Retina (tissue), 1 donor: Measurements from ENCODE around the gene MAML3.

Source experiments
- DNase-seq: peaks from one replicate; pipeline ENCODE4 v3.0.0-alpha.2; 2016

Gene MAML3

DNA sequence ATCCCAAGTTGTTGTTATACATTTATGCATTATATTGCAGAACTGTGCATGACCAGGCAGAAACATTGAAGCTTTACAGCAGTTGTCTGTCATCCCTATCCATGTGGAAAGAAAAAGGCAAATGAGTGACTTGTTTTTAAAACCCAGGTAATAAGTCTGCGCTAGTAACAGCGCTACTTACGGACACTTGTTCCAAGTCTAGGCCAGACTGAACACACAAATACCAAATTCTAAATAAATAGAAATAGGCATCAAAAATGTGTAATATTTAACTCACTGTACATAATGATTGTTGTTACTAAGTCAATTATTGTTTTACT, 548 bp upstream of the MAML3 start:
- no peak for DNase-seq

DNA sequence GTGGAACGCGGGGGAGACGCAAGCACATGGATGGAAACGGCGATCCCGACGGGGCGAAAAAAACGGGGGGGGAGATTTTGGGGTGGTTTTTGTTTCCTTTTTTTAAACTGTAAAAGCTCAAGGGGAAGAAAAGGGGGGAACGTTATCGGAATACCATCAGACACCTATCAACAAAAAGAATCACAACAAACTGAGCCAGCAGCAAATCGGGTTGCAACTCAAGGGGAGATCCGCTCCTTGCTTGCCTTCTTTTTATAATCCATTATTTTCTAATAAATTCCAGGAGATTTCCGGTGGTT, 616 bp downstream of the MAML3 start:
- DNase-seq: no peak

DNA sequence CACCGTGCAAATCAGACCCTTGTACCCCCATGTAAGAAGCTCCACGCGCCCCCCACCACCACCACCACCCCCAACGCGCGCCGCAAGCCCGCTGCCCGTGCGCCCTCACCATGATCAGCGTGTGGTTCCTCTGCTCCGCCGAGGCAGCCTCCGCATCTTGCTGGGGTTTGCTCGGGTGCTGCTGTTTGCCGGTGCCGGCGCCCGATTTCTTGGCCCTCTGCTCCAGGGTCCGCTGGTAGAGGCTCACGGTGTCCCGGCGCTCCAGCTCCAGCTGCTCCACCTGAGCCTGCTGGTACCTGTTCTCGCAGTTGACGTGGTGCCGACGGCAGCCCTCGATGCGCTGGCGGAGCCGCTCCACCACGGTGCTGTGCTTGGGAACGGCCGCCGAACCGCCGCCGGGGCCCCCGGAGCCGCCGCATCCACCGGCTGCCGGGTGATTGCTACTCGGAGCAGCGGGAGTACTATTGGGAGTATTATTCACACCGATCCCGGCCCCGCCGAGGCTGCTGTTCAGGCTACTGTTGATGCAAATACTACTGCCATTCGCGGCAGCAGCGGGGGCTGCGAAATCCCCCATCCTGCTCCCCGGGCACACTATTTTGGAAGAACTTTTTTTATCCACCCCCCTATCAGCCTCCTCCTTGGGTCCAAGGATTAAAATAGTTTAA, 1.1 kb downstream of the MAML3 start:
- peak; percentile 87 for DNase-seq

DNA sequence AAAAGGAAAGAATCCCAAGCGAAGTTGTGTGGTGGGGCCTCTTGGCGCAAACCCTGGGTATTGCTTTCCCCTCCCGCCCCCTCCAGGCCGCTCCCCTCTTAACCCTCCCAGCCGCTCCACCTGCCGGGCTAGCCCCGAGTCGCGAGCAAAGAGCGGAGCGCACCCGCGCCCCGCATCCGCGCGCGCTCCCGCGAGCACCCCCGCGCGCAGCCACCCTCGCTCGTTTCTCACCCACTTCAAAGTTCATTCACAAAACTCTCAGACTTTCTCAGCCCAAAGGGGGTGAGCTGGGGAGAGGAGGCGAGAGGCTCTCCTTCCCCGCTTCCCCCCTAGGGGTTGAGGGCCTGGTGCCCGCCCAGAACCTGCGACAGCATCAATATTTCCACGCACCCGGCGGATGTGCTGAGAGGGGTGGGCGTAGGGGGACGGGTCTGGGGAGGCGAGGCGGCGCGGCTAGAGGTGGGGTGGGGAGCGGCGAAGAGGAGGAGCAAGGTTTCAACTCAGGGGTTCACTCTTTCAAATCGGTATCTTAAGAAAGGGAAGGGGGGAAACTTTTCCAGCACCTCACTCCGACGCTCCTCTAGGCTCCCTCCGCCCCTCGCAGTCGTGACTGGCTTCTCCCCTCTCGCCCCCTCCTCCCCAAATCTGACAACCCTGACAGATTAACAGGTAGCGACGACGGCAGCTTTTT, 1.8 kb downstream of the MAML3 start:
- DNase-seq: peak; percentile 94

DNA sequence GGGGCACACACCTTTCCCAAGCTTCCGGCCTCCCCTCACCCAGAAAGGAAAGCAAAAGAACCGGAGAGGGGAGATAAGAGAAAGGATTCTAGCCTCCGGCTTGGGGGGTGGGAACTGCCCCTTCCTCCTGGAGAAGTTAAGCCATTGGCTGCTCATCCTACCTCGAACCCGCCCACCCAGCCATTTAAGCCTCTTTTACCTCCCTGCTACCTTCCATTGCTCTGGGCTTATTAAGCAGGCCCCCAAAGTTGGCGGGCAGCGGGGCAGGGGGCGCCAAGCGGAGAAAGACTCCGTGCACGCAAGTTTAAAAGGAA, 2.3 kb downstream of the MAML3 start:
- peak; percentile 96 for DNase-seq

DNA sequence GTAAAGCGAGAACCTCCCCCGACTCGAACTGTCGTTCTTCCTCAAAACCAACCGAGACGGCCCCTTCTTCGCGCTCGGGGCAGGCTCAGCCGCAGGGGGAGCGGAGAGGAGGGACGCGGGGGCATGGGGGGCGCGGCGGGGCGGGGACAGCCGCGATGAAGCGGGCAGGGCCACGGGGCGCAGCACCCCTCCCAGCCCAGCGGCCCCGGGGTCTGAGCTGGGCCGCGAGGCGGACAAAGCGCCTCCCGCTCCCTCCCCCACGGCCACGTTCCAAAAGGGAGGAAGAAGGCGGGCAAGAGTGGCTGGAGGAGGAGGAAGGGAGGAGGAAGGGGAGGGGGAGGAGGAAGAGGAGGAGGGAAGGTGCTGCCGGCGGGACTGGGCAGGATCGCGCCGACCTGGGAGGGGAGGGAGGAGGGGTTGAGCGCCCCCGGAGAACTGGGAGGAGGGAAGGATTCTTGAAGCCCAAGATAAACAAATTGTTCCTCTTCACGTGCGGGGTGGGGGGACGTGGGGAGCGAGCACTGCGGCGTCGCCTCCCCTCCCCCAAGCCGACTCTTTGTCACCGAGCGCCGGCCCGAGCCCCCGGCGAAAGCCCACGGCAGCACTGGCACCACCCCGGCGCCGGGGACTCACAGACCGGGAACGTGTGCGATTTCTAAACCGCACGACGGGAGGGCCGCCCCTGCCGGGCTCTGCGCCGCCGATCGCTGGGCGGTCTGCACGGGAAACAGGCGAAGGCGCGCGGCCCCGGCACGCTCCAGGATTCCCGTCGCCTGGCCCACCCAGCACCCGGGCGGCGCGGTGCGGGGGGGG, 2.9 kb downstream of the MAML3 start:
- DNase-seq: peak; percentile 96

DNA sequence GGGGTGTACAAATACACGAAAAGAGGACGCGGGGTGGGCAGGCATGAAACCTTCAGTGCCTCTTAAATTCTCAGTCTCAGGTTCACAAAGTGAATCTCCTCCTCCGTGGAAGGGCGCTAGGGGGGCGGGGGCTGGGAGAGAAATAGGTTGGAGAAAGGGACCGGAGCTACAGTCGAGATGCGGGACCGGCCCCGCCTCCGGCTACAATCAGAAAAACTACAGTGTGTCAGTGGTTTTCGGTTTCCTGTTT, 3.4 kb downstream of the MAML3 start:
- no peak for DNase-seq

DNA sequence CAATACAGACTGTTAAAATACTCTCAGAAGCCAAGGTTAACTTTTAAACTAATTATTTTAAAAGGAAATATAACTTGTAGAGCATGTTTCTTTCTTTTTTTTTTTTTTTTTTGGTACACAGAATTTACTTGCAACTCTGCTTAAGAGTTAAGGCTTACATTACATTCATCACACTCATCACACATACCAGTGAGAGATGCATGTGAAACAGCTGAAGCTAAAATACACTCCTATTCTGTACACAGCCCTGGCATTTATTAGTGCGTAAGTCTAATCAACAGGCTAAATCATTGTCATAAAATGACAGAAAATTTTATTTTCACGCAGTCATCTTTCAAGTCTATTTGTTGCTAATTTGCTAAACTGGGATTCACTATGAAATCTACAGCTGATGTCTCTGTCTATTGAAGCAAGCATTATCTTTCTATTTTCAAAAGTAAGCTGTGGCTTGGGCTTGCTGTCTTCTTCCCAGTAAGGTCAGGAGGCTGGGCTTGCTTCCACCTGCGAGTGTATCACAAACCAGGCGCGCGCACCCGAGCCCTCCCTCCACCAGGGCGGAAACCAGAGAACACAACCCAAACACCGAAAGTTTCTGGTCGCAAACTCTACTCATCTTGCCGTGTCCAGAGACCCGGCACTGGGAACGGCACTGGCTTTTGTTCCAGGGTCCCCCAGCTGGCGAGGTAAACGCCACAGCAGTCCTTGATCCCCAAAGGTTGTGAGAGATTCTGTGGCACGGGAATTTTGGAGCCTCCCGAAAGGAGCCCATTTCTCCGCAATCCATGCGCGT, 3.9 kb downstream of the MAML3 start:
- DNase-seq: peak; percentile 90

DNA sequence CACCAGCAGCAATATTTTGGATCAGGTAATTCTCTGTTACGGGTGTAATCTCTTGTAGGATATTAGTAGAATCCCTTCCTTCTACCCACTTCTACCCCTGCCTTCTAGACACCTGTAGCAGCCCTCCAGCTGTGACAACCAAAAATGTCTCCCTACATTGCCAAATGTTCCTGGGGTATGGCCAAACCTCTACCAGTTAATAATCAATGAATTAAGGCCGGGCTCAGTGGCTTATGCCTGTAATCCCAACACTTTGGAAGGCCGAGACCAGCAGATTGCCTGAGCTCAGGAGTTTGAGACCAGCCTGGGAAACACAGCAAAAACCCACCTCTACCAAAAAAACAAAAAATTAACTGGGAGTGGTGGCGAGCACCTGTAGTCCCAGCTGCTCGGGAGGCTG, 9.9 kb downstream of the MAML3 start:
- no peak for DNase-seq

DNA sequence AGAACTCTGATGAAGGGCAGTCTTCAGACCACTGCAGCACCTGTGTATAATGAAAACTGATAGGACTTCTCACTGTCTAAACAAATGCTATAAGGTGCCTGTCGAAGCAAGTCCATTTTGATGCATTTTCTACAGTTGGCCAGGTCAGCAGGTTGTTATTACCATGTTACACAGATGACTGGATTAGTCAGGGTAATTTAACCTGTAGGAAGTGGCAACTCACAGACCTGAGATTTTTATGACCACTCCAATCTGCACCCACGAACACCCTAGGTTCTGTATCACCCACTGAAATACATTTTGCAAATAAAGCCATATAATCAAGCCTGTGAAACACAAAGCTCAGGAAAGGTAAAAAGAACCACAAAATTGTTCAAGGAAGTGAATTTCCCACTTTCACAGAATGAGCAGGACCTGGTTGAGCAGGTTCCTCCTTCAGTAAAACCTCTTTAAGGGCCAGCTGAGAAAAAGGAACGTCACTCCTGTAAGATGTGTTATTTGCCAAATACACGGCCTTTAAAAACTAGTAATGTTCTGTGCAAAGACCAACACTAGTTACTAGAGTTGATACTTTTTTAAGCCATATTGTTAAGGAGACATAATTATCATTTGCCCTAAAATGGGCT, 12.7 kb downstream of the MAML3 start:
- no peak for DNase-seq

DNA sequence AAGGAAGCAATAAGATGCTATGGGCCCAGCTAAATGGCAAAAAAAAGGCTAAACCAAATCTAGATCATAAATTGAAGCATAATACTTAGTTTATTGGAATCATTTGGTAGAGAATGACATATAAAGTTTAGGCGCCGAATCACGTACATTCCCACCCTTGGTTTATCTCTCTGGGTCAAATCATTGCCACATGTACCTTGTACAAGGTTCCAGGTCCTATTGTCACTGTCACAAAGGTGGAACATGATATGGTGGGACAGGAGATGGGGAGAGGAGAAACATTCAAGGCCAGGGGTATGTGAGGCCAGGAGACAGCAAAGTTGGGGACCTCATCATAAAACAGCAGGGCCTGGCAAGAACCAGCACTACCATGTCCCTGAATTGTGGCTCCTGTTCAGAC, 13.4 kb downstream of the MAML3 start:
- no peak for DNase-seq

DNA sequence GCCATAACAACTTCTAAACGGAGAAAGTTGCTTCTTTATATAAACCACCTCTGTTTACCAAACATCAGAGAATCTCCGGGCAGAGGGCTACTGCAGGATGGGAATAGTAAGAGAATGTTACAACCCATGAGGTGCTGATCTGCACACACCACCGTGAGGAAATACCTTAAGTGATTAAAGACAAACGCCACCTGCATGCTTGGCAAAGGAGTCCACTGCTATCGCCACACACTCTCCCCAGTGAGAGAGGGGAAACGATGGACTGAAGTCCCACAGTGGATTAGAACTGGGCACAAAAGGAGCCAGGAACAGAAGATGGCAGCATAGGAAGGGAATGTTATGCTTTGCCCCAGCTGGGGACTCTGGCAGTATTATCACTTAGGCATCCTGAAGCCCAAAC, 15.6 kb downstream of the MAML3 start:
- no peak for DNase-seq

DNA sequence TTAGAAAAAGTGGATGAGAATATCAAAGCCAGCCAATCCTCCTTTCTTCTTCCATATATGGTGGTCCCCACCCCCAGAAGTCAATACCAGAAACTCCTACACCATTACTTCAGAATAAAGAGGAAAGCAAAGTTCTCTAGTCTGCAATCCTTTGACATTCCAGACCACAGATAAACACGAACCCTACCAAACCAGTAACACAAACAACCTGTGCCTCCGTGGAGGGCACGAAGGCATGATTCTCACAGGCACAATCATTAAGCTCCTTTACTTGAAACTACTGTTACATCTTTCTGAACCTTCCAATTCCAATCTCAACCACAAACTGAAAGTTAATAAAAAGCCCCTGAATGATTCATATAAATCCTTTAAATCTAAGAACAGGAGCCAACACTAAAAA, 16.3 kb downstream of the MAML3 start:
- no peak for DNase-seq

DNA sequence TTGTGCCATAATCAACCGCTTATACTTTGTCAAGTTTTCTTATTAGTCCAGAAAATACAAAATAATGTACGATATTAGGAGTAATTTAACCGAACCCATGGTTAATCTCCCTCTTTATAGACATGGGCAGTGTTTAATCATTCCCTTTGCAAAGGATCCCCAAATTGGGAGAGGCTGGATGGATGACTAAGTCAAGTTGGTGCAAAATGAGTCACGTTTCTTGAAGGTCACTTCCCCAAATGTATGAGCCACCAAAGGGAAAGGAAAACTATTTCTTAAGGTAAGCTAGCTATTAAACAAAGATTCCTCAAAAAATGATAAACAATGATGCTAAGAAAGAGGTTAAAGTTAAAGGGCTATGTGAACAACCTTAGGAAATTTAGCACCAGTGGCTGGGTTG, 17.5 kb downstream of the MAML3 start:
- DNase-seq: no peak

DNA sequence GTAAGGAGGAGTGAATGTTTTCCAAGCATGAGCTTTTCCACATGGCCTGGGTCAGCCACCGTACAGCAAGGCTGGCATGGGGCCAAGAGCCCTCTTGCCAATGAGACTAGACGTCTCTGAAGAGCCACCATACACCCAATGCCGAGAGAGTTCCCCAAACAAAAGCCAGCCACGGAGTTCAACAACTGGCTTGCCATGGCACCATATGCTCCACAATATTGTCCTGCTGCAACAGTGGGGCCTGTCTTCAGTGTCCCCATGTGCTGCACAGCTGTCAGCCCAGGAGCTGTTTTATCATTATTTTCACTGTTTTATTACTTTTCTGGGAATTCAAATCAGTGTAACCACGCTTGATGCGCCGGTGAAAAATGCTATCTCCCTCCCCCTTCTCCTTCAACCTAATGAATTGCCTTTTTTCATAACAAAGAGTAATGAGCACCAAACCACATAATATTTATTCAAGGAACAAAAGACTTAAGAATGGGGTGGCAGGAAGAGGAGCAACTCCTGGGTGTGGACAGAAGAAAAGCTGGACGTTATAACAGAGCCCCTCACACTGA, 18.4 kb downstream of the MAML3 start:
- peak; percentile 69 for DNase-seq

DNA sequence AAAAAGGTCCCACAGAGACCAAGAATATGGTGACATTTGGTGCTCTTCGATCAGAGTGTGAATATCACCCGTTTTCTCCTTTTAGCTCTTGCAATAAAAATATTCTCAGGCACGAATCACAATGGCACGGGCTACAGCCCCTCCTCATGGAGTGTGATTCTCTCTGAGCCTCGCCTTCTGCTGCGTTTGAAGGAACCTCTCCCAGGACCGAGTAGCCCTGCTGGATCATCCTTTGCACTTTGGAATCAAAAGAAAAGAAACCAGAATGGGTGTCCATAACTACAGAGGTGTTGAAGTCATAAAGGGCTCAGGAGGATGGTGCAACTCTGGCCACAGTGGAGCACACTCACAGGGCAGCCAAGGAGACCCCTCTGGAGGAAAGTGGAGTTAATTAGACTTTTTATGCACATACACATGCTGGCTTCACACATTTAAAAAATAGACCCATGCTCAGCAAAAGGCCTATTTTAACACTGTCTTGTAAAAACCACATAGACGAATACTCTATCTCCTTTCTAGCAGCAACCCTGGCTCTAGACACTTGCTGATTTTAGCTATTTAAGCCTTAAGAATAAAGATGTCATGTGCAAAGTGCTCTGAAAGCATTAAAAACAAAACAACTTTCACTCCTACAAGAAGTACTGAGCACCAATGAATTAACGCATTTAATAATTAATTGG, 19.1 kb downstream of the MAML3 start:
- DNase-seq: peak; percentile 25

DNA sequence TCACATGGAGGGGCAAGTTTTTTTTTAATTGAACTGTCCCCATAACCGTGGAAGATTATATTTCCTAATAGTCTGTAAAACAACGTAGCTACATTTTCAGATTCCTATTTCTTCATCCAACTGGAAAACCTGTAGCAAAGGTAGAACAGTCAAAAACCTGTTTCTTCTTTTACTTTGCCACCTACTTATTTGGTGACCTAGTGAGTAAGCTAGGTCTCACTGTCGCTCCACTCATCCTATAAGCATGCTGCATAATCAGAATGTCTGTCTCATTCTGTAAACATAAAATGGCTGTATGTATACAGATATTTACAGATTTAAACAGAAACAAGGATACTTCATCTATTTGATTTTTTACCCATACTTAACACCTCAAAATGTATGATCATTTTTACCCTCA, 20.4 kb downstream of the MAML3 start:
- no peak for DNase-seq

DNA sequence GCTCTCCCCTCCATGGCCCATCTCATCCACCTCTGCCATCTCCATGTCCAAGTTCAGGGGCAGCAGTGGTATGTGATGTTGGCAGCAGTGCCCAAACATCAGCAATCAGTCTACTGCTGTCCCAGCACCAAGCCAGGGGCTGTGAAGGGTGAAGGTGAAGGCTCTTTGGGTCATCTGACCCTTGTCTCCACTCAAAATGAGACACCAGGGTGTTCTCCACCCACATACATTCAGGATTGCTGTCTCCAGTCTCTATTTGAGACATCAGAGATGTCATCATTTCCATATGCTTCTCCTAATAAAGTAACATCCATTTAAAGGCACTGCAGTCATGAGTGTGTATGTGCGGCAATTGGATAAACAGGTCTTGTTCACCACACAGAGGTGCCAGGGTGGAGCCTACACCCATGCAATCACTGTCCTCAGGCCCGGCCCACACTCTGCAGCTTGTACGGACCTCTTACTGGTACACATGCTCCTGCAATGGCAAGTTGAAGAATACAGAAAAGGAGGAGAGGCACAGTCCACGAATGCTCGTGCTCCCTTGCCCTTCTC, 22.2 kb downstream of the MAML3 start:
- DNase-seq: no peak

DNA sequence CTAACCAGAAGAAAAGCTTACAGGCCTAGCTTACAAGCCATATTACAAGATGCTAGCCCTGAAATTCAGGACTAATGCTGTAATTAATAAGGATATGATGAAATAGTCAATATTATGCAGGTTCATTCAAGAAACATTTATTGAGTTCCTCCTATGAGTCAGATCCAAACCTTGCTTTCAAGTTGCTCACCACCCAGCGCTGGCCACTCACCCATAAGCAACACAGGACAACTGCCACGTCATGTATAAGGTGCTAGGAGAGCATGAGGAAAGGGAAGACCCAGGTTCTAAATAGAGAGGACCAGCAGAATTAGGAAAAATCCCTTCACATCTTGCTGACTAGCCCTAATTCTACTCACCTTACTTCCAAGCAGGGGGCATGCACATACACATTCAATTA, 23.3 kb downstream of the MAML3 start:
- DNase-seq: no peak

DNA sequence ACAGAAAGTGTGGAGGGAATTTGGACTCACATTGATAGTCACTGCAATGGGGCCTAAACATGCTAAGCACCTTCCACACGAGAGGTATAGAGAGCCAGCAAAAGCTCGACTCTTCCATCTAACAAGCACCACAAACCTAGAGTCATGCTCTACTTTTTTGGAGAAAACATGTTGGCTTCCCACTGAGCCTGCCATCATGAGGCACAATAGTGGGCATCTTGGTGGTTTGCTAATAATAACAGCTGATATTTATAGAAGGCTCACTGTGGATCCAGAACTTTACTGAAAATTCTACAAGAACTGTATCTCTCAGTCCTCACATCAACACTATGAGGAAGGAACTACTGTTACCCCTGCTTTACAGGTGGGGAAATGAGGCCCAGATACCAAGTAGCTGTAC, 26.6 kb downstream of the MAML3 start:
- DNase-seq: no peak

DNA sequence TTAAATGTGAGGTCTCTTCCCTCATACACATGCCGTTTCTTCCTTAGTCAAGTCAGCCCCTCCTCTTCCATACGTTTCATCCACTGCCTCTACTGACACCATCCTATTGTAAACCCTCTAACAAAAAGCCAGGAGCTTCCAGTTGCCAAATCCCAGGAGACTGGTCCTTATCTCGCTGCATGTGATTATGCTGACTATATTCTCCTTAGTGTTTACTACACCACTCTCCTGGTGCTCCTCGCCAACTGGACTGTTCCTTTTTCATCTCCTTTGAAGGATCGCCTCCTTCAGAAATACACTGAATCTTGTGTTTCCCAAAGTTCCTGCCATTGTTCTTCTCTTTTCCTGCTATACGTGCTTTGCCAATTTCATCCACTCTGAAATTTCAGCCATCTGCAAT, 27.7 kb downstream of the MAML3 start:
- no peak for DNase-seq

DNA sequence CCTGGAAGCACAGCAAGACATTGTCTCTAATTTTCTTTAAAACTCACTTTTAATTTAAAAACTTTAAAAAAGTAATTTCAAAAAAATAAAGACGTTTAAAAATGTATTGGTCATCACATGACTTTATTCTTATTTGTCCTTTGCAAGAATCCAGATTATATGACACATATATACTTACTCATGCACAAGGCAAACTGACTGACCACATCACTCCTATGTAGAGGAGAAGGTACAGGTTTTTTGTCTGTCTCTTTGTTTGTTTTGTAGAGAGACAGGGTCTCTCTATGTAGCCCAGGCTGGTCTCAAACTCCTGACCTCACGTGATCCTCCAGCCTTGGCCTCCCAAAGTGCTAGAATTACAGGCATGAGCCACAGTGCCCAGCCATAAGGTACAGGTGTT, 28.6 kb downstream of the MAML3 start:
- DNase-seq: no peak
